ENCODE results near the gene SDF2L1. TPM values are rescaled to one million over a fixed set of nuclear protein-coding genes. Genes with fewer than 3 reads are reported as not detected.

The SDF2L1 gene
- total RNA-seq, result 66.7 and 75.1 TPM in 2 replicates
- 79.5 and 111 TPM in 2 replicates for polyA plus RNA-seq
- polyA plus RNA-seq (2011; cell fraction: cytosol; rRNA removed), result 55.0 and 70.5 TPM in 2 replicates
- 19.9 and 24.7 TPM in 2 replicates for polyA plus RNA-seq (2011; cell fraction: nucleus; rRNA removed)
- 49.8 and 57.5 TPM in 2 replicates for polyA plus RNA-seq (2012)
- polyA minus RNA-seq, result 22.9 and 30.2 TPM in 2 replicates
- polyA minus RNA-seq (2011; cell fraction: cytosol; rRNA and poly(A)+ RNA removed), result 26.1 TPM
- polyA minus RNA-seq (2011; cell fraction: nucleus; rRNA and poly(A)+ RNA removed), result 8.0 and 9.9 TPM in 2 replicates
- Bru-seq, nascent RNA, result percentile 66 among the genes with signal in this experiment
- percentile 82 among the genes with signal in this experiment for BruChase-seq, experiment 1, labeled RNA remaining after a 6-hour chase
- BruChase-seq, experiment 2, labeled RNA remaining after a 2-hour chase, result percentile 67 among the genes with signal in this experiment
- long read RNA-seq, transcript SDF2L1-201 (3 exons, 865 nt), result major isoform, 260 of 266 reads
- long read RNA-seq, partial matches to known transcripts, result 5 of 266 reads
- long read RNA-seq, other reads (novel, unspliced or antisense), result 0 of 266 reads

GRCh38 chr22:21641789-21642583 lies at the start of gene SDF2L1:
Gene SDF2L1, plus strand, starts transcription at chr22:21642302. Its CDS starts 35 bp downstream, at chr22:21642337.
- Histone ChIP-seq H3K36me3 (ENCODE audit: control insufficient read depth in 2 of 2, extremely low read depth in 1 of 2, insufficient read depth in 2 of 2, low read length in 2 of 2) (peaks cover 3 to 8% of the 10 kb centered on the region in 2 experiments), H3K79me2 (ENCODE audit: control insufficient read depth, insufficient read depth, low read length) (peaks cover 17% of the 10 kb centered on the region), H4K20me1 (replicated peaks; ENCODE audit: control insufficient read depth, extremely low read depth, insufficient read depth, low read length) (no peaks in the 10 kb centered on the region), H3K4me2 (ENCODE audit: insufficient read depth, low read length) (peak within 1 kb of the TSS; percentile 85), H3K9me1 (replicated peaks; ENCODE audit: control insufficient read depth, extremely low read depth, insufficient read depth, low read length) (no peaks in the 10 kb centered on the region), H3K27ac (ENCODE audit: insufficient read depth, low read depth, low read length) (peak within 1 kb of the TSS; percentile 56), H3K9me3 (replicated peaks; ENCODE audit: control insufficient read depth, insufficient read depth, low read length) (no peaks in the 10 kb centered on the region), H3K4me3 (replicated peaks in 1 of 3; ENCODE audit: insufficient read depth in 1 of 3, low read depth in 1 of 3, low read length in 3 of 3) (peak within 1 kb of the TSS; percentile 57 to 81 (median 58)), H2AFZ (ENCODE audit: low read depth, low read length) (peak within 1 kb of the TSS; percentile 79), H3K9ac (replicated peaks; ENCODE audit: extremely low read depth, insufficient read depth, low read length) (peak within 1 kb of the TSS; percentile 86), H3K4me1 (ENCODE audit: control insufficient read depth, extremely low read depth, insufficient read depth, low read length) (peaks cover 14% of the 10 kb centered on the region), H3K27me3 (ENCODE audit: control insufficient read depth in 2 of 2, insufficient read depth in 2 of 2, low read length in 2 of 2) (no peaks in the 10 kb centered on the region)
- BruUV-seq (replicated peaks), result no TSS peak
- DNase-seq (ENCODE audit: low read depth, low spot score) (peak; percentile 99), FAIRE-seq (peak; percentile 97)
- CTCF ChIA-PET, result interaction anchor here (0.8 to 3.5 kb wide), 16 partner anchors 9 to 756 kb away, joined by 3 to 41 read pairs (median 4); partner anchors contain the start of genes CCDC116, PPM1F and YDJC
- POLR2A ChIA-PET, result interaction anchor here (0.7 to 1.4 kb wide), 3 partner anchors 11 to 778 kb away, joined by 4 to 9 read pairs (median 6); no protein-coding TSS in a partner anchor
- dilution Hi-C loops (cut with MboI; ENCODE audit: extremely low pct_ligation_motif_present, low sequenced_read_pairs), result no loop called here
- peak in 1 of 2 donors; percentile 17 for TF ChIP-seq CTCF (IDR thresholded peaks at IDR 0.05; ENCODE audit: extremely low read depth in 1 of 2, insufficient read depth in 1 of 2, low read depth in 1 of 2, low read length in 2 of 2)
- no peak for TF ChIP-seq GATA2 (IDR thresholded peaks at IDR 0.05; ENCODE audit: insufficient read depth, insufficient read length, low read depth, low read length)
- no peak for TF ChIP-seq JUN (IDR thresholded peaks at IDR 0.05; ENCODE audit: borderline replicate concordance, insufficient read depth, insufficient read length, low read depth)
- TF ChIP-seq MYC (IDR thresholded peaks at IDR 0.05; ENCODE audit: low read depth, low read length), result no peak
- peak; percentile 40 for TF ChIP-seq MAX (IDR thresholded peaks at IDR 0.05; ENCODE audit: insufficient read depth, insufficient read length)
- no peak for TF ChIP-seq FOS (IDR thresholded peaks at IDR 0.05; ENCODE audit: borderline replicate concordance, insufficient read depth, low read length)
- peak; percentile 78 for TF ChIP-seq POLR2AphosphoS5 (IDR thresholded peaks at IDR 0.05; ENCODE audit: insufficient read depth, low read depth, low read length)
- TF ChIP-seq POLR2A (IDR thresholded peaks at IDR 0.05; ENCODE audit: low read depth, low read length), result peak; percentile 83
- no peak for TF ChIP-seq EZH2 (IDR thresholded peaks at IDR 0.05; ENCODE audit: borderline replicate concordance, low read depth, low read length, severe bottlenecking)
- intact Hi-C loops (cut with micrococcal nuclease), result no loop called here
